Measurements from ENCODE around the gene COLGALT1.

COLGALT1 gene

GRCh38 chr19:17625043-17625442 is 69.6 kb downstream of the COLGALT1 start:
- DNase-seq, result no peak

- DNase-seq, result no peak
These were observed 70.5 kb downstream of the COLGALT1 start for GRCh38 chr19:17625980-17626379.

- DNase-seq, result no peak
These were observed 71.1 kb downstream of the COLGALT1 start for GRCh38 chr19:17626456-17627015.

GRCh38 chr19:17627161-17627560 is 71.7 kb downstream of the COLGALT1 start:
- no peak for DNase-seq

GRCh38 chr19:17627921-17628320 is 72.5 kb downstream of the COLGALT1 start:
- no peak for DNase-seq

GRCh38 chr19:17629760-17630159 is 74.3 kb downstream of the COLGALT1 start:
- DNase-seq, result no peak

- no peak for DNase-seq
These were observed 77.1 kb downstream of the COLGALT1 start for GRCh38 chr19:17632577-17632976.

Measured in NCI-H1694 (cell line).